ENCODE data around the gene AACS. TPM values are rescaled to one million over a fixed set of nuclear protein-coding genes. Genes with fewer than 3 reads are reported as not detected.

The AACS gene
- total RNA-seq, 2 experiments from 2014 or later = 25.4 to 25.5 TPM

- Mint-ChIP-seq H3K27ac (no peak overlapping the region), H3K36me3 (no peaks in the 10 kb centered on the region), H3K9me3 (no peaks in the 10 kb centered on the region), H3K27me3 (no peaks in the 10 kb centered on the region), H3K4me3 (no peak overlapping the region), H3K4me1 (peaks cover 2% of the 10 kb centered on the region)
- ATAC-seq (ENCODE audit: low read depth) (no peak), DNase-seq (no peak)
- POLR2A ChIA-PET = no interaction called here
Measured at GRCh38 chr12:125142601-125143000, 77.4 kb downstream of the AACS start.

GRCh38 chr12:125143491-125143890 is 78.3 kb downstream of the AACS start:
- Mint-ChIP-seq H3K4me3 (no peak overlapping the region), H3K27ac (no peak overlapping the region), H3K9me3 (no peaks in the 10 kb centered on the region), H3K27me3 (no peaks in the 10 kb centered on the region), H3K36me3 (no peaks in the 10 kb centered on the region), H3K4me1 (peaks cover 2% of the 10 kb centered on the region)
- POLR2A ChIA-PET = no interaction called here
- ATAC-seq (ENCODE audit: low read depth) = no peak
- no peak for DNase-seq

DNA sequence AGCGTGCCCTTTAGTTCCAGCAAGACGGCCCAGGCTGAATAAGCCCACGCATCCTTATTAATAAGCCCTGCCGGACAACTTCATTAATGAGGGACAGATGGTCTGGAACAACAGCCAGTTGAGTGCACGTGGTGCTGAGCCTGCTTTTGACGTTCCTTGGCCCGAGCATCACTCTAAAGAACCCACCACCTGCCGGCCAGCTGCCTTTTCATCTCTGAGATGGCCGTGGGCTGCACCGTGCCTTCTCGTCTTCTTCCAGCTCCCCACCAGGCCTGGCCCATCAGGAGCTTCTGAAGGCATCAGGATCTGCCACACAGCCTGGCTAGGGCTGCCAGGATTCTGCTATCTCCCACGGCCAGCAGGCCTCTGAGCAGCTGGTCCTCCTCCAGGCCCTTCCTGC is 80.0 kb downstream of the AACS start:
- no peaks in the 10 kb centered on the region for H3K27me3 Mint-ChIP-seq
- no peak for DNase-seq
- no peak for ATAC-seq (ENCODE audit: low read depth)
- H3K4me3 Mint-ChIP-seq = no peak overlapping the region
- peaks cover 3% of the 10 kb centered on the region for H3K4me1 Mint-ChIP-seq
- POLR2A ChIA-PET = no interaction called here
- H3K36me3 Mint-ChIP-seq = no peaks in the 10 kb centered on the region
- no peaks in the 10 kb centered on the region for H3K9me3 Mint-ChIP-seq
- H3K27ac Mint-ChIP-seq = no peak overlapping the region

- no peaks in the 10 kb centered on the region for H3K9me3 Mint-ChIP-seq
- DNase-seq (no peak), ATAC-seq (ENCODE audit: low read depth) (no peak)
- no peaks in the 10 kb centered on the region for H3K36me3 Mint-ChIP-seq
- H3K27ac Mint-ChIP-seq = no peak overlapping the region
- H3K4me1 Mint-ChIP-seq = peaks cover 2% of the 10 kb centered on the region
- H3K4me3 Mint-ChIP-seq = no peak overlapping the region
- POLR2A ChIA-PET = no interaction called here
- H3K27me3 Mint-ChIP-seq = no peaks in the 10 kb centered on the region
Measured at GRCh38 chr12:125148316-125148715, 83.1 kb downstream of the AACS start.

- DNase-seq (no peak), ATAC-seq (ENCODE audit: low read depth) (no peak)
- POLR2A ChIA-PET = no interaction called here
- H3K4me1 Mint-ChIP-seq = peaks cover 2% of the 10 kb centered on the region
- no peaks in the 10 kb centered on the region for H3K9me3 Mint-ChIP-seq
- H3K27me3 Mint-ChIP-seq = no peaks in the 10 kb centered on the region
- H3K36me3 Mint-ChIP-seq = no peaks in the 10 kb centered on the region
- H3K4me3 Mint-ChIP-seq = no peak overlapping the region
- no peak overlapping the region for H3K27ac Mint-ChIP-seq
Measured at GRCh38 chr12:125149160-125150108, 84.2 kb downstream of the AACS start.

GRCh38 chr12:125151284-125151683 is 86.0 kb downstream of the AACS start:
- H3K9me3 Mint-ChIP-seq = no peaks in the 10 kb centered on the region
- no peaks in the 10 kb centered on the region for H3K27me3 Mint-ChIP-seq
- H3K4me3 Mint-ChIP-seq = no peak overlapping the region
- ATAC-seq (ENCODE audit: low read depth) (no peak), DNase-seq (no peak)
- H3K27ac Mint-ChIP-seq = no peak overlapping the region
- peaks cover 2% of the 10 kb centered on the region for H3K4me1 Mint-ChIP-seq
- POLR2A ChIA-PET = no interaction called here
- no peaks in the 10 kb centered on the region for H3K36me3 Mint-ChIP-seq

GRCh38 chr12:125152463-125152862 is 87.2 kb downstream of the AACS start:
- H3K36me3 Mint-ChIP-seq = no peaks in the 10 kb centered on the region
- POLR2A ChIA-PET = no interaction called here
- no peak overlapping the region for H3K4me3 Mint-ChIP-seq
- DNase-seq (no peak), ATAC-seq (ENCODE audit: low read depth) (no peak)
- no peaks in the 10 kb centered on the region for H3K27me3 Mint-ChIP-seq
- H3K9me3 Mint-ChIP-seq = no peaks in the 10 kb centered on the region
- no peak overlapping the region for H3K27ac Mint-ChIP-seq
- peaks cover 2% of the 10 kb centered on the region for H3K4me1 Mint-ChIP-seq

- Mint-ChIP-seq H3K9me3 (peaks cover 1% of the 10 kb centered on the region), H3K27ac (no peak overlapping the region), H3K4me3 (no peak overlapping the region), H3K27me3 (no peaks in the 10 kb centered on the region), H3K4me1 (no peaks in the 10 kb centered on the region), H3K36me3 (no peaks in the 10 kb centered on the region)
- no peak for ATAC-seq (ENCODE audit: low read depth)
- no peak for DNase-seq
- POLR2A ChIA-PET = no interaction called here
Measured at GRCh38 chr12:125155366-125155765, 90.1 kb downstream of the AACS start.

- Mint-ChIP-seq H3K9me3 (peaks cover 1% of the 10 kb centered on the region), H3K27me3 (no peaks in the 10 kb centered on the region), H3K4me1 (no peaks in the 10 kb centered on the region), H3K27ac (no peak overlapping the region), H3K4me3 (no peak overlapping the region), H3K36me3 (no peaks in the 10 kb centered on the region)
- no peak for ATAC-seq (ENCODE audit: low read depth)
- POLR2A ChIA-PET = no interaction called here
- DNase-seq = no peak
Measured at GRCh38 chr12:125157177-125157576, 91.9 kb downstream of the AACS start.

- no peaks in the 10 kb centered on the region for H3K36me3 Mint-ChIP-seq
- POLR2A ChIA-PET = no interaction called here
- peaks cover 1% of the 10 kb centered on the region for H3K9me3 Mint-ChIP-seq
- DNase-seq = no peak
- H3K4me1 Mint-ChIP-seq = no peaks in the 10 kb centered on the region
- peaks cover 3% of the 10 kb centered on the region for H3K27me3 Mint-ChIP-seq
- no peak overlapping the region for H3K27ac Mint-ChIP-seq
- ATAC-seq (ENCODE audit: low read depth) = no peak
- no peak overlapping the region for H3K4me3 Mint-ChIP-seq
Measured at GRCh38 chr12:125159702-125160101, 94.5 kb downstream of the AACS start.

- H3K27ac Mint-ChIP-seq = no peak overlapping the region
- H3K27me3 Mint-ChIP-seq = peaks cover 3% of the 10 kb centered on the region
- no peaks in the 10 kb centered on the region for H3K36me3 Mint-ChIP-seq
- ATAC-seq (ENCODE audit: low read depth) = no peak
- POLR2A ChIA-PET = no interaction called here
- H3K4me1 Mint-ChIP-seq = no peaks in the 10 kb centered on the region
- DNase-seq = no peak
- H3K4me3 Mint-ChIP-seq = no peak overlapping the region
- H3K9me3 Mint-ChIP-seq = peaks cover 1% of the 10 kb centered on the region
Measured at GRCh38 chr12:125160281-125160955, 95.2 kb downstream of the AACS start.

- H3K27ac Mint-ChIP-seq = no peak overlapping the region
- POLR2A ChIA-PET = no interaction called here
- DNase-seq (no peak), ATAC-seq (ENCODE audit: low read depth) (no peak)
- H3K4me3 Mint-ChIP-seq = no peak overlapping the region
- H3K27me3 Mint-ChIP-seq = peaks cover 3% of the 10 kb centered on the region
- H3K9me3 Mint-ChIP-seq = peaks cover 1% of the 10 kb centered on the region
- H3K4me1 Mint-ChIP-seq = no peaks in the 10 kb centered on the region
- H3K36me3 Mint-ChIP-seq = no peaks in the 10 kb centered on the region
Measured at GRCh38 chr12:125161712-125162022, 96.4 kb downstream of the AACS start.

- H3K4me1 Mint-ChIP-seq = no peaks in the 10 kb centered on the region
- no peak overlapping the region for H3K4me3 Mint-ChIP-seq
- H3K27ac Mint-ChIP-seq = no peak overlapping the region
- POLR2A ChIA-PET = no interaction called here
- H3K36me3 Mint-ChIP-seq = no peaks in the 10 kb centered on the region
- ATAC-seq (ENCODE audit: low read depth) (no peak), DNase-seq (no peak)
- H3K9me3 Mint-ChIP-seq = peaks cover 1% of the 10 kb centered on the region
- peaks cover 3% of the 10 kb centered on the region for H3K27me3 Mint-ChIP-seq
Measured at GRCh38 chr12:125162489-125163028, 97.3 kb downstream of the AACS start.

DNA sequence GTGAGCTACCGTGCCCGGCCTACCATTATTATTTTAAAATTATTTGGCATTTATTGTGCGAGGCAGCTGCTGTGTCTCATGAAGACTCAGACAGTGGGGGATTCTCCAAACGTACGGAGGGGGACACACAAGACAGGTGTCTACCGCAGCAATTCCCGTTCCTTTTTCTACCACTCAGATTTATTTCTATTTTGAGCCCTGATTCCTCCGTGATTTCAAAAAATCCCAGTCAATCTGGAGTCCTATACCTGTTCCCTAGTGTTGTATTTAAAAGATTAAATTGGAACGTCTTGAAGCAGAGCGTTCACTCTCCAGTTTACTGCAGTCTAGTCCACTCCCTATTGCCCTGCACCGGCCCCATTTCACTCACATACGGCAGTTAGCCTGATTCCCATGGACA is 97.9 kb downstream of the AACS start:
- no peaks in the 10 kb centered on the region for H3K36me3 Mint-ChIP-seq
- ATAC-seq (ENCODE audit: low read depth) (no peak), DNase-seq (no peak)
- peaks cover 3% of the 10 kb centered on the region for H3K27me3 Mint-ChIP-seq
- POLR2A ChIA-PET = no interaction called here
- H3K4me3 Mint-ChIP-seq = no peak overlapping the region
- H3K27ac Mint-ChIP-seq = no peak overlapping the region
- H3K9me3 Mint-ChIP-seq = no peaks in the 10 kb centered on the region
- no peaks in the 10 kb centered on the region for H3K4me1 Mint-ChIP-seq
